Gastrocnemius medialis (tissue), 4 donors: ENCODE data around the gene EEFSEC. TPM values are rescaled to one million over a fixed set of nuclear protein-coding genes. Genes with fewer than 3 reads are reported as not detected.

ENCODE experiments used
- ATAC-seq, 2 donors: fragments of 150-250 bp; one replicate each; pipeline ENCODE4 v1.9.1; 2016
- DNase-seq, 2 donors: peaks; one replicate each; pipeline ENCODE4 v3.0.0-alpha.2; 2019
- H3K27ac ChIP-seq, 4 donors: fragments of 200-600 bp; sonication (generic); 1 replicate in 1 of 4; 2 replicates in 3 of 4; pipeline ENCODE4 v1.5.1; 2016 to 2018; ENCODE audit warnings: mild to moderate bottlenecking in 2 of 4, moderate library complexity in 1 of 4
- H3K27me3 ChIP-seq, 3 donors: fragments of 200-600 bp; sonication (generic) in 2 of 3; 1 replicate in 1 of 3; 2 replicates in 2 of 3; pipeline versions ENCODE4 v1.5.1 to v1.6.0; 2016 to 2019; ENCODE audit warnings: mild to moderate bottlenecking in 1 of 3, moderate library complexity in 1 of 3
- H3K36me3 ChIP-seq, 2 donors: fragments of 200-600 bp; sonication (generic) in 1 of 2; one replicate each; pipeline ENCODE4 v1.5.1; 2017 to 2018
- H3K4me1 ChIP-seq, 2 donors: fragments of 200-600 bp; sonication (generic) in 1 of 2; one replicate each; pipeline ENCODE4 v1.5.1; 2016 to 2017; ENCODE audit warnings: mild to moderate bottlenecking in 2 of 2
- H3K4me3 ChIP-seq, 4 donors: fragments of 200-600 bp; sonication (generic) in 3 of 4; 1 replicate in 1 of 4; 2 replicates in 3 of 4; pipeline ENCODE4 v1.5.1; 2016 to 2019; ENCODE audit warnings: mild to moderate bottlenecking in 2 of 4
- H3K9me3 ChIP-seq, 3 donors: fragments of 200-600 bp; sonication (generic) in 2 of 3; 1 replicate in 1 of 3; 2 replicates in 2 of 3; pipeline ENCODE4 v1.5.1; 2016 to 2019
- POLR2A ChIP-seq, 2 donors: fragments of 450-650 bp; IDR thresholded peaks; one replicate each; pipeline ENCODE4 v1.6.1; 2017; ENCODE audit warnings: antibody characterized with exemption in 2 of 2, mild to moderate bottlenecking in 2 of 2, moderate library complexity in 2 of 2
- in situ Hi-C, 4 donors: fragments of 200-750 bp; cut with MboI; loops; one replicate each; pipeline versions ENCODE4 v1.15.0 to v1.8.0; 2017; ENCODE audit warnings: low sequenced_read_pairs in 4 of 4
- intact Hi-C: fragments of 100-400 bp; cut with DNase I; formaldehyde crosslinking; loops from one replicate; pipeline ENCODE4 v1.15.1; 2023; ENCODE audit warnings: low total_unique reads
- total RNA-seq, 4 donors: library from RNA; depleted of rRNA; stranded (reverse); fragments of >200 nt; gene quantifications; one replicate each; pipeline versions ENCODE4 v1.1.0 to v1.2.3, GENCODE V29; 2016
- TF ChIP-seq, protein P1 (sequence below), 5 experiments: fragments of 450-650 bp in 3 of 5; fragments of 200-600 bp in 2 of 5; sonication (generic) in 2 of 5; IDR thresholded peaks in 4 of 5; conservative IDR thresholded peaks in 1 of 5; 1 replicate in 4 of 5; 2 replicates in 1 of 5; pipeline ENCODE4 v1.5.1; 2016 to 2019; ENCODE audit warnings: antibody characterized with exemption in 5 of 5, mild to moderate bottlenecking in 3 of 5, moderate library complexity in 3 of 5

The EEFSEC gene
- total RNA-seq, 4 donors from 2014 or later = 21.0 to 29.4 (median 23.4) TPM

DNA sequence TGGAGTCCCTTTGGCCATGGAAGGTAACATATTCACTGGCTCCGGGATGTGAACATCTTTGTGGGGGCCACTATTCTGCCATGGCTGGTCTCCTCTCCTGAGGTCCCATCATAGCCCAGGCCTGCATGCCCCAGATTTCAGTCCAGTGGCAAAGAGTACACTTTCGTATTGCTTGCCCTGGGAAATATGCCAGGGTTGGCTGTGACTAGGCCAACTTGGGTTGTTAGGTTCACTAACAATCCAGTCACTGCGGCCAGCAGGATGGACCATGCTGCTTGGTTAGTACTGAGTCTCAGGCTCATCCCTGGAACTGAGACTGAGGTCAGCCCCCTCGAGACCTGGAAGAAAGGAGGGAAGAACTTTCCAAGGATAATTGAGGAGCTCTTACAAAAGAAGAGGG, 9.8 kb upstream of the EEFSEC start:
- DNase-seq = no peak

DNA sequence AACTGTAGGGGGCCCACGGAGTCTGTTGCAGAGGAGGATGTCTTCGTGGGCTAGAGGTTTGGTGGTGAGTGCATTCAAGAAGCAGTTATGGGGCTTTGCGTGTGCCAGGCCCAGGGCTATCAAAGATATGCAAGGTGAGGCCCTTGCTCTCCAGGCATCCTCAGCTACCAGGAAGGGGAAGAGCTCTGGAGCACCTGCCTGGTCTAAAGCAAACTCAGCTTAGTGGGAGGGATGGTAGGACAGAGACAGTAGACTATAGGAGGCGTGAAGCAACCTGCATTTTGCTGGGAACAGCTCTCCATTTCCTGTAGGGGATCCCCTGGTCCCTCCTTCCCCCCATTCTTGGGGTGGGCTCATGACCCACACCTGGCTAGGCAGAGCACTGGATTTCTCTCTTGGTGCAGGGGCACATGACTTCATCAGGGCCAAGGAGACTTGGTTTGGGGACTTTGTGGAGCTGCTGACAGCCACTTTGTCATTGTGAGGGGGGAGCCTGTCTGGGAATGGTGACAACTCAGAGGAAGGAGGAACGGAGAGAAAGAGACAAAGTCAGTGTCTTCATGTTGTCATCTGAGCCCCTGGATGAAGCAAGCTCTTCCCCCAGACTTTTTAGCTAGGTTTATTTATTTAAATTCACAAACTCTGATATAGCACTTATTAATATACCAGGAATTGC, 8.6 kb upstream of the EEFSEC start:
- Histone ChIP-seq H3K27ac (no peak overlapping the region), H3K9me3 (no peaks in the 10 kb centered on the region), H3K36me3 (no peaks in the 10 kb centered on the region), H3K4me3 (no peak overlapping the region), H3K27me3 (no peaks in the 10 kb centered on the region), H3K4me1 (no peaks in the 10 kb centered on the region)
- no peak for DNase-seq
- no peak for ATAC-seq
- intact Hi-C loops = no loop called here
- in situ Hi-C loops = no loop called here
- TF ChIP-seq, protein P1, sequence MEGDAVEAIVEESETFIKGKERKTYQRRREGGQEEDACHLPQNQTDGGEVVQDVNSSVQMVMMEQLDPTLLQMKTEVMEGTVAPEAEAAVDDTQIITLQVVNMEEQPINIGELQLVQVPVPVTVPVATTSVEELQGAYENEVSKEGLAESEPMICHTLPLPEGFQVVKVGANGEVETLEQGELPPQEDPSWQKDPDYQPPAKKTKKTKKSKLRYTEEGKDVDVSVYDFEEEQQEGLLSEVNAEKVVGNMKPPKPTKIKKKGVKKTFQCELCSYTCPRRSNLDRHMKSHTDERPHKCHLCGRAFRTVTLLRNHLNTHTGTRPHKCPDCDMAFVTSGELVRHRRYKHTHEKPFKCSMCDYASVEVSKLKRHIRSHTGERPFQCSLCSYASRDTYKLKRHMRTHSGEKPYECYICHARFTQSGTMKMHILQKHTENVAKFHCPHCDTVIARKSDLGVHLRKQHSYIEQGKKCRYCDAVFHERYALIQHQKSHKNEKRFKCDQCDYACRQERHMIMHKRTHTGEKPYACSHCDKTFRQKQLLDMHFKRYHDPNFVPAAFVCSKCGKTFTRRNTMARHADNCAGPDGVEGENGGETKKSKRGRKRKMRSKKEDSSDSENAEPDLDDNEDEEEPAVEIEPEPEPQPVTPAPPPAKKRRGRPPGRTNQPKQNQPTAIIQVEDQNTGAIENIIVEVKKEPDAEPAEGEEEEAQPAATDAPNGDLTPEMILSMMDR (IDR thresholded peaks at IDR 0.05 in 4 of 5, conservative IDR thresholded peaks at IDR 0.05 in 1 of 5) = no peak
- TF ChIP-seq POLR2A (IDR thresholded peaks at IDR 0.05) = no peak

More for the DNA sequence above, 9.8 kb upstream of the EEFSEC start:
- H3K27ac ChIP-seq = no peak overlapping the region
- intact Hi-C loops (no loop called here), in situ Hi-C loops (no loop called here)
- H3K4me1 ChIP-seq = no peaks in the 10 kb centered on the region
- no peaks in the 10 kb centered on the region for H3K9me3 ChIP-seq
- no peak overlapping the region for H3K4me3 ChIP-seq
- no peak for ATAC-seq
- no peak for TF ChIP-seq POLR2A (IDR thresholded peaks at IDR 0.05)
- TF ChIP-seq, protein P1 (IDR thresholded peaks at IDR 0.05 in 4 of 5, conservative IDR thresholded peaks at IDR 0.05 in 1 of 5) = no peak
- H3K27me3 ChIP-seq = no peaks in the 10 kb centered on the region
- no peaks in the 10 kb centered on the region for H3K36me3 ChIP-seq

DNA sequence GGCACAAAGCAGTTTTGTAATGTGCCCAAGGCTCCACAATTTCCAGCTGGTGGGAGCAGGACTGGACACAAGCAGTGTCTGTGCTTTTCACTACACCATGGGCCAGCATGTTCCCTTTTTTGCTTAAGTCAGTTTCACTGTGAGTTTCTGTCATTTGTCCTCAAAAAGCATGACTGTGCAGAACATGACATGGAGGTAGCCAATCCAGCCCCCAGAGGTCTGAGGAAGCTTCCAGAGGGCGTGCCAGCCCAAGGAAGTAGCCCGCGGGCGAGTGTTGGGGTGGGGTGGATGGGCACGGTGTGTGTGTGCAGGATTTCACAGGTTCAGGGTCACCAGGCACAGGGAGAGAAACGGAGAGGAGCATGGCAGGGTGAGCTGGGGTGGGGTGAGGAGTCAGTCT, 8.0 kb upstream of the EEFSEC start:
- ATAC-seq (no peak), DNase-seq (peak in 1 of 2 donors; percentile 12)
- H3K9me3 ChIP-seq = no peaks in the 10 kb centered on the region
- in situ Hi-C loops = no loop called here
- no peak overlapping the region for H3K27ac ChIP-seq
- no peaks in the 10 kb centered on the region for H3K27me3 ChIP-seq
- no peak overlapping the region for H3K4me3 ChIP-seq
- no peaks in the 10 kb centered on the region for H3K4me1 ChIP-seq
- H3K36me3 ChIP-seq = no peaks in the 10 kb centered on the region
- intact Hi-C loops = no loop called here
- no peak for TF ChIP-seq POLR2A (IDR thresholded peaks at IDR 0.05)
- TF ChIP-seq, protein P1 (IDR thresholded peaks at IDR 0.05 in 4 of 5, conservative IDR thresholded peaks at IDR 0.05 in 1 of 5) = no peak

DNA sequence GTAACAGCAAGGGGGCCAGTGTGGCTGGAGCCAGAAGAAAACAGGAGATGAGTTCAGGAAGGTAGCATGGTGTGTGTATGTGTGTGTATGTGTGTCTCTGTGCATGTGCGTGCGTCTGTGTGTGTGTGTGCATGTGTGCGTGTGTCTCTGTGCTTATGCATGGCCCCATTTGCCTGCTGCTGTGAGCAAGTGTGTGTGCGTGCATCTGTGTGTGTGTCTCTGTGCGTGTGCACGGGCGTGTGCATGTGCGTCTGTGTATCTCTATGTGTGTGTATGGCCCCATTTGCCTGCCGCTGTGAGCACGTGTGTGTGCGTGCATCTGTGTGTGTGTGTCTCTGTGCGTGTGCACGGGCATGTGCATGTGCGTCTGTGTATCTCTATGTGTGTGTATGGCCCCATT, 7.1 kb upstream of the EEFSEC start:
- Histone ChIP-seq H3K36me3 (no peaks in the 10 kb centered on the region), H3K9me3 (no peaks in the 10 kb centered on the region), H3K4me1 (no peaks in the 10 kb centered on the region), H3K27me3 (no peaks in the 10 kb centered on the region), H3K4me3 (no peak overlapping the region), H3K27ac (no peak overlapping the region)
- in situ Hi-C loops (no loop called here), intact Hi-C loops (no loop called here)
- DNase-seq (no peak), ATAC-seq (no peak)
- TF ChIP-seq, protein P1 (IDR thresholded peaks at IDR 0.05 in 4 of 5, conservative IDR thresholded peaks at IDR 0.05 in 1 of 5) = no peak
- no peak for TF ChIP-seq POLR2A (IDR thresholded peaks at IDR 0.05)

DNA sequence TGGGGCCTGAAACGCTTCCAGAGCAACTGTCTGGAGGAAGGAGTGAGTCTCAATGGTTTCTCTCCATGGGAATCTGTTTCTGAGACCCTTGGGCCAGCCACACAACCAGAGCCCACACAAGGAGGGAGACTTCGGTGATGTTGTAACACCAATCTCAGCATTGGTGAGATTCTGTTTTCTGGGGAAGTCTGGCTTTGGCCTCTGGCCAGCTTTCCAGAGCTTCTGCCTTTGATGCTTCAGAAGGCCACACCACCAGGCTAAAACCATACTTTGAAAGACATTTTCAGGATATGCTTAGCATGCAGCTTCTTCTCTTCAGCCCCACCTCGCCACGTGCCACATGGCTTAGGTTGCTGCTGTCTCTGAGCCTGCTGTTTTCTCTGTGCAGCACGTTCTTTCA, 3.6 kb upstream of the EEFSEC start:
- peak in 1 of 2 donors; percentile 23 for DNase-seq
- Histone ChIP-seq H3K4me1 (peaks cover 6 to 7% of the 10 kb centered on the region in 2 donors), H3K27ac (no peak overlapping the region), H3K4me3 (no peak overlapping the region), H3K36me3 (no peaks in the 10 kb centered on the region), H3K27me3 (no peaks in the 10 kb centered on the region), H3K9me3 (no peaks in the 10 kb centered on the region)
- intact Hi-C loops = no loop called here
- no peak for ATAC-seq
- TF ChIP-seq, protein P1 (IDR thresholded peaks at IDR 0.05 in 4 of 5, conservative IDR thresholded peaks at IDR 0.05 in 1 of 5) = no peak
- no peak for TF ChIP-seq POLR2A (IDR thresholded peaks at IDR 0.05)
- in situ Hi-C loops = no loop called here
